GM19455 (cell line): ENCODE measurements around the gene EMD.
"Not testable (repeated sequence)": the region's sequence is repeated elsewhere in the genome, so short reads cannot be mapped to it uniquely, and the experiment has no call there.

Experiments
- ATAC-seq: cut with Tn5 transposase; IDR thresholded peaks from one replicate; pipeline ENCODE4 v1.9.1; 2021; ENCODE audit not compliant: unreplicated experiment

EMD gene

GRCh38 chrX:154378799-154379568 lies at the start of gene EMD:
EMD (plus strand) TSS chrX:154379295; CDS start chrX:154379485, 190 bp downstream.
- ATAC-seq: peak; percentile 74

- no peak for ATAC-seq
Measured at GRCh38 chrX:154332561-154332960, 46.5 kb upstream of the EMD start.

- ATAC-seq: no peak
Measured at GRCh38 chrX:154333116-154333515, 46.0 kb upstream of the EMD start.

GRCh38 chrX:154333837-154334271 lies 45.2 kb upstream of the EMD start:
- peak; percentile 68 for ATAC-seq

GRCh38 chrX:154334496-154334895 lies 44.6 kb upstream of the EMD start:
- no peak for ATAC-seq

GRCh38 chrX:154341399-154342298 lies 37.4 kb upstream of the EMD start:
- peak; percentile 66 for ATAC-seq

GRCh38 chrX:154343063-154343462 lies 36.0 kb upstream of the EMD start:
- ATAC-seq: not testable (repeated sequence)

GRCh38 chrX:154343620-154344019 lies 35.5 kb upstream of the EMD start:
- not testable (repeated sequence) for ATAC-seq

GRCh38 chrX:154348114-154348531 lies 31.0 kb upstream of the EMD start:
- ATAC-seq: no peak

GRCh38 chrX:154348646-154349358 lies 30.3 kb upstream of the EMD start:
- no peak for ATAC-seq

GRCh38 chrX:154349359-154349935 lies 29.6 kb upstream of the EMD start:
- ATAC-seq: no peak

- ATAC-seq: no peak
Measured at GRCh38 chrX:154349979-154350378, 29.1 kb upstream of the EMD start.

GRCh38 chrX:154350429-154351182 lies 28.5 kb upstream of the EMD start:
- ATAC-seq: no peak

GRCh38 chrX:154351183-154352011 lies 27.7 kb upstream of the EMD start:
- no peak for ATAC-seq

- no peak for ATAC-seq
Measured at GRCh38 chrX:154352012-154352401, 27.1 kb upstream of the EMD start.

GRCh38 chrX:154352466-154352865 lies 26.6 kb upstream of the EMD start:
- no peak for ATAC-seq

- no peak for ATAC-seq
Measured at GRCh38 chrX:154353172-154353843, 25.8 kb upstream of the EMD start.

- no peak for ATAC-seq
Measured at GRCh38 chrX:154354013-154354412, 25.1 kb upstream of the EMD start.

GRCh38 chrX:154354516-154354915 lies 24.6 kb upstream of the EMD start:
- no peak for ATAC-seq
